GM12878 (cell line): ENCODE results near the gene ARHGEF7. TPM values are rescaled to one million over a fixed set of nuclear protein-coding genes. Genes with fewer than 3 reads are reported as not detected.

Experiments used
- ATAC-seq: fragments of 200-7000 bp; cut with Tn5 transposase; 3 replicates; pipeline ENCODE4 v1.9.1; 2020; ENCODE audit warnings: mild to moderate bottlenecking, moderate library complexity
- BruUV-seq: library from RNA; stranded (reverse); fragments of 400-500 nt; replicated peaks from 2 replicates; lab custom pipeline; 2021; lab: Mats Ljungman, UMichigan
- CTCF ChIA-PET: fragments of 300-600 bp; sonication (Branson Sonifier 250); formaldehyde crosslinking; extraction: SDS; loops from one replicate; lab custom pipeline; 2021; ENCODE audit warnings: inconsistent platforms; lab: Yijun Ruan, JAX
- POLR2A ChIA-PET: fragments of 350-600 bp; formaldehyde crosslinking; extraction: SDS; loops from one replicate; lab custom pipeline; 2021; ENCODE audit warnings: inconsistent platforms; lab: Charles Lee
- RAD21 ChIA-PET: fragments of 300-600 bp; sonication (Branson Sonifier 250); formaldehyde crosslinking; loops from one replicate; lab custom pipeline; 2023; ENCODE audit warnings: antibody characterized with exemption; ENCODE audit not compliant: unreplicated experiment; lab: Charles Lee
- SMC1A ChIA-PET: fragments of 300-600 bp; sonication (Branson Sonifier 250); formaldehyde crosslinking; loops from one replicate; lab custom pipeline; 2023; ENCODE audit not compliant: unreplicated experiment, uncharacterized antibody; lab: Charles Lee
- DNase-seq: peaks from one replicate; pipeline ENCODE4 v3.0.0-alpha.2; 2011; ENCODE audit warnings: low read depth, low spot score
- FAIRE-seq: peaks from 3 replicates; lab custom pipeline; 2011; peaks lifted over from hg19 to GRCh38; lab: Jason Lieb, UNC
- H2AFZ ChIP-seq: 2 replicates; pipeline ENCODE4 v1.6.0; 2011; ENCODE audit warnings: low read depth, low read length, control low read depth; ENCODE audit not compliant: control insufficient read depth
- H3K27ac ChIP-seq: 2 replicates; pipeline ENCODE4 v1.5.1; 2011; ENCODE audit warnings: control low read depth; ENCODE audit not compliant: control insufficient read depth, insufficient read depth
- H3K27me3 ChIP-seq, 2 experiments: replicated peaks in 1 of 2; 2 replicates each; pipeline versions ENCODE4 v1.6.0 to v1.6.1; 2011; ENCODE audit warnings: low read length in 1 of 2; ENCODE audit not compliant: control insufficient read depth in 2 of 2, insufficient read depth in 2 of 2
- H3K36me3 ChIP-seq, 2 experiments: 2 replicates each; pipeline ENCODE4 v1.5.1; 2011; ENCODE audit warnings: low read length in 1 of 2; ENCODE audit not compliant: control insufficient read depth in 2 of 2, insufficient read depth in 2 of 2
- H3K4me1 ChIP-seq: 2 replicates; pipeline ENCODE4 v1.6.1; 2011; ENCODE audit warnings: mild to moderate bottlenecking, low read length, moderate library complexity, mixed read lengths; ENCODE audit not compliant: control insufficient read depth, insufficient read depth
- H3K4me2 ChIP-seq: 2 replicates; pipeline ENCODE4 v1.6.0; 2011; ENCODE audit warnings: control low read depth; ENCODE audit not compliant: control insufficient read depth, insufficient read depth
- H3K4me3 ChIP-seq: fragments of 200-600 bp; sonication (generic); 2 replicates; pipeline ENCODE4 v1.5.1; 2016
- H3K79me2 ChIP-seq: 2 replicates; pipeline ENCODE4 v1.6.0; 2011; ENCODE audit warnings: low read length; ENCODE audit not compliant: control insufficient read depth, insufficient read depth
- H3K9ac ChIP-seq: 2 replicates; pipeline ENCODE4 v1.8.0; 2011; ENCODE audit warnings: low read length, control low read depth, mixed read lengths; ENCODE audit not compliant: control insufficient read depth, insufficient read depth
- H3K9me3 ChIP-seq: replicated peaks from 3 replicates; pipeline ENCODE4 v1.5.1; 2011; ENCODE audit warnings: mild to moderate bottlenecking, low read length; ENCODE audit not compliant: control insufficient read depth, insufficient read depth
- H4K20me1 ChIP-seq: 2 replicates; pipeline ENCODE4 v1.6.0; 2011; ENCODE audit not compliant: control insufficient read depth, insufficient read depth
- ASH2L ChIP-seq: fragments of 300-600, 200-600 bp; sonication (generic); IDR thresholded peaks from 2 replicates; pipeline ENCODE4 v1.6.1; 2017; ENCODE audit warnings: low read depth, mild to moderate bottlenecking, borderline replicate concordance
- EP300 ChIP-seq, 2 experiments: fragments of 150-350 bp in 1 of 2; IDR thresholded peaks; 2 replicates each; pipeline ENCODE4 v1.6.1; 2011 to 2012; ENCODE audit warnings: low read depth in 2 of 2, low read length in 2 of 2, borderline replicate concordance in 1 of 2, improper control_type of control experiment in 1 of 2, inconsistent platforms in 1 of 2; ENCODE audit not compliant: control insufficient read depth in 1 of 2
- RBBP5 ChIP-seq: fragments of 200-600 bp; sonication (generic); conservative IDR thresholded peaks from 2 replicates; pipeline ENCODE4 v1.6.1; 2016
- ZNF687 ChIP-seq: fragments of 450-650 bp; IDR thresholded peaks from 2 replicates; pipeline ENCODE4 v1.6.1; 2017; ENCODE audit warnings: mild to moderate bottlenecking, moderate library complexity
- WGBS: methylation state at CpG from one replicate; pipeline ENCODE4 v1.1.6; 2016; ENCODE audit warnings: low lambda C conversion rate; ENCODE audit not compliant: insufficient replicate concordance, insufficient coverage; ENCODE audit errors: missing lambda C conversion rate; 5-methylcytosine and 5-hydroxymethylcytosine counted together
- in situ Hi-C: fragments of 300-500 bp; cut with MboI; formaldehyde crosslinking; loops from 9 replicates; pipeline ENCODE4 v1.14.3; 2018; ENCODE audit warnings: mixed read lengths
- intact Hi-C: fragments of 100-400 bp; cut with micrococcal nuclease; formaldehyde crosslinking; loops from one replicate; pipeline ENCODE4 v1.14.2; 2022; ENCODE audit not compliant: unreplicated experiment
- polyA plus RNA-seq, 11 experiments: library from polyadenylated mRNA; depleted of rRNA in 4 of 11; unstranded in 6 of 11; stranded (reverse) in 5 of 11; fragments of >200 nt; fragmentation: Nextera tagmentation in 4 of 11; fragmentation: Illumina TruSeq in 1 of 11; extraction: Ambion mirVana in 4 of 11; extraction: Trizol in 1 of 11; gene quantifications; 1 replicate in 1 of 11; 2 replicates in 10 of 11; pipeline versions ENCODE4 v1.2.1 to v1.2.3, GENCODE V29; 2011 to 2016; ENCODE audit warnings: inconsistent platforms in 2 of 11, missing spikeins in 2 of 11, low read depth in 1 of 11
- total RNA-seq, 4 experiments: library from RNA; depleted of rRNA in 3 of 4; stranded (reverse); fragments of >200 nt in 3 of 4; fragmentation: Illumina TruSeq in 1 of 4; extraction: Trizol in 1 of 4; gene quantifications; 2 replicates each; pipeline versions ENCODE4 v1.2.1 to v1.2.3, GENCODE V29; 2013 to 2021
- TF ChIP-seq, protein P1 (sequence below): fragments of 450-650 bp; IDR thresholded peaks from 2 replicates; pipeline ENCODE4 v1.6.1; 2016; ENCODE audit warnings: mild to moderate bottlenecking
- TF ChIP-seq, protein P2 (sequence below): IDR thresholded peaks from 2 replicates; pipeline ENCODE4 v1.6.1; 2012; ENCODE audit warnings: low read depth, low read length, improper control_type of control experiment

Gene ARHGEF7
- total and polyA plus RNA-seq, 10 of the 15 experiments (the other 5 are each of a cell fraction or from before 2014, with no cell fraction given) = 4.7 to 65.5 (median 36.6) TPM

DNA sequence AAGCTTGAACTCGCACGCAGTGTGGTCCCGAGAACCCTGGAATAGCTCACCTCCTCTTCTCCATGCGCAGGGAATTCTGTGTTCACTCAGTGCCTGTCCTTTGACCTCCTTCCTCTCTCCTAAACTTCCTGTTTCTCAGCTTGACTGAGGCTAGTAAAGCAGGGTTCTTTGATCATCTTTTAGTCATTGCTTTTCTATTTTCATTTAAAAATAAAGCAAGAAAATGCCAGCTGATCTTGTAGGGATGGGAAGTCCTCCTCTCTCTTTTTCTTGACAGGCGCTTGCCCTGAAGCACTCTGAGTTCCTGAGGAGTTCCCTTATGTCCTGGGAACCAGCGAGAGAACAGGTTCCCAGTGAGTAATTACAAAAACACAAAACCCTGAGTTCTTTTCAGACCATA, 62.8 kb downstream of the ARHGEF7 start:
- Histone ChIP-seq H3K27ac (peak overlapping the region; percentile 71), H3K9ac (no peak overlapping the region), H3K27me3 (no peaks in the 10 kb centered on the region), H3K79me2 (peaks cover 85% of the 10 kb centered on the region), H3K4me3 (no peak overlapping the region), H3K4me1 (peaks cover 35% of the 10 kb centered on the region), H3K4me2 (no peak overlapping the region), H2AFZ (no peak overlapping the region), H3K36me3 (peaks cover 15 to 30% of the 10 kb centered on the region in 2 experiments), H4K20me1 (no peaks in the 10 kb centered on the region), H3K9me3 (peaks cover 16% of the 10 kb centered on the region)
- ChIA-PET POLR2A (interaction anchor here (0.7 kb wide), 1 partner anchor 20 kb away, joined by 3 read pairs; no protein-coding TSS in a partner anchor), CTCF (interaction anchor here (0.7 kb wide), 1 partner anchor 20 kb away, joined by 3 read pairs; no protein-coding TSS in a partner anchor), SMC1A (interaction anchor here (0.8 kb wide), 1 partner anchor 65 kb away, joined by 3 read pairs; no protein-coding TSS in a partner anchor), RAD21 (no interaction called here)
- no peak for FAIRE-seq
- no peak for DNase-seq
- intact Hi-C loops (no loop called here), in situ Hi-C loops (no loop called here)
- BruUV-seq = no TSS peak
- ATAC-seq = no peak
- no peak for TF ChIP-seq RBBP5
- TF ChIP-seq ASH2L = no peak
- 96% methylated on average over 6 of the region's 6 CpGs for WGBS

- ChIA-PET POLR2A (interaction anchor here (0.7 kb wide), 1 partner anchor 20 kb away, joined by 3 read pairs; no protein-coding TSS in a partner anchor), SMC1A (interaction anchor here (0.8 kb wide), 1 partner anchor 64 kb away, joined by 3 read pairs; no protein-coding TSS in a partner anchor), RAD21 (no interaction called here), CTCF (no interaction called here)
- in situ Hi-C loops = no loop called here
- Histone ChIP-seq H3K4me3 (no peak overlapping the region), H3K4me2 (no peak overlapping the region), H3K9me3 (peaks cover 16% of the 10 kb centered on the region), H3K4me1 (peaks cover 35% of the 10 kb centered on the region), H3K27ac (peak overlapping the region; percentile 71), H4K20me1 (no peaks in the 10 kb centered on the region), H3K9ac (no peak overlapping the region), H3K27me3 (no peaks in the 10 kb centered on the region), H3K36me3 (peaks cover 11 to 25% of the 10 kb centered on the region in 2 experiments), H3K79me2 (peaks cover 87% of the 10 kb centered on the region), H2AFZ (no peak overlapping the region)
- intact Hi-C loops = no loop called here
- no peak for ATAC-seq
- 100% methylated on average over 4 of the region's 4 CpGs for WGBS
- BruUV-seq = no TSS peak
- no peak for DNase-seq
- FAIRE-seq = no peak
- TF ChIP-seq ZNF687 (no peak), EP300 (IDR thresholded peaks at IDR 0.05; ENCODE audit: borderline replicate concordance in 1 of 2, control insufficient read depth in 1 of 2, low read depth in 2 of 2, low read length in 2 of 2) (no peak)
- TF ChIP-seq, protein P1, sequence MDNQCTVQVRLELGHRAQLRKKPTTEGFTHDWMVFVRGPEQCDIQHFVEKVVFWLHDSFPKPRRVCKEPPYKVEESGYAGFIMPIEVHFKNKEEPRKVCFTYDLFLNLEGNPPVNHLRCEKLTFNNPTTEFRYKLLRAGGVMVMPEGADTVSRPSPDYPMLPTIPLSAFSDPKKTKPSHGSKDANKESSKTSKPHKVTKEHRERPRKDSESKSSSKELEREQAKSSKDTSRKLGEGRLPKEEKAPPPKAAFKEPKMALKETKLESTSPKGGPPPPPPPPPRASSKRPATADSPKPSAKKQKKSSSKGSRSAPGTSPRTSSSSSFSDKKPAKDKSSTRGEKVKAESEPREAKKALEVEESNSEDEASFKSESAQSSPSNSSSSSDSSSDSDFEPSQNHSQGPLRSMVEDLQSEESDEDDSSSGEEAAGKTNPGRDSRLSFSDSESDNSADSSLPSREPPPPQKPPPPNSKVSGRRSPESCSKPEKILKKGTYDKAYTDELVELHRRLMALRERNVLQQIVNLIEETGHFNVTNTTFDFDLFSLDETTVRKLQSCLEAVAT = no peak
- TF ChIP-seq, protein P2, sequence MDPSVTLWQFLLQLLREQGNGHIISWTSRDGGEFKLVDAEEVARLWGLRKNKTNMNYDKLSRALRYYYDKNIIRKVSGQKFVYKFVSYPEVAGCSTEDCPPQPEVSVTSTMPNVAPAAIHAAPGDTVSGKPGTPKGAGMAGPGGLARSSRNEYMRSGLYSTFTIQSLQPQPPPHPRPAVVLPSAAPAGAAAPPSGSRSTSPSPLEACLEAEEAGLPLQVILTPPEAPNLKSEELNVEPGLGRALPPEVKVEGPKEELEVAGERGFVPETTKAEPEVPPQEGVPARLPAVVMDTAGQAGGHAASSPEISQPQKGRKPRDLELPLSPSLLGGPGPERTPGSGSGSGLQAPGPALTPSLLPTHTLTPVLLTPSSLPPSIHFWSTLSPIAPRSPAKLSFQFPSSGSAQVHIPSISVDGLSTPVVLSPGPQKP = no peak
These were observed 63.3 kb downstream of the ARHGEF7 start for GRCh38 chr13:111178402-111178801.
